ENCODE results near the gene LAMC2.

DNA sequence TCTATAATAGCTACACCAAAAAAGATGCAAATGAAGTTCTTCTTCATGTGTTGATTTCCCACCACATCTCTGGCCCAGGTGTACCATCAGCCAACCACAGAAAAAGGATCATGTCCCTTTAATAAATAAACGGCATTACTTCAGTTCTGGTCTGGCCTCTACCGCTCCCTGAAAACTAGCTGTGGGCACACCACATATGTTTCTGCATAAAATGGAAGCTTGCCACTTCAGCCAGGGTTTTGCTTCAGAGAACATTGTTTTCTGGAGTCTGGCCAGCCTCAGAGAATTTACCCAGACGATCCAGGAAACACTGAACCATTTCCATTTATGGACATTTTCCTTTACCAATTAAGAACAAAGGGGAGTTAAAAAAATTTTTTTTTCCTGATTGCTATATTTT, 5.8 kb upstream of the LAMC2 start:
- no peak for TF ChIP-seq EP300 (IDR thresholded peaks at IDR 0.05; ENCODE audit: low read length)
- TF ChIP-seq ZNF124 (CRISPR knock-in tag; IDR thresholded peaks at IDR 0.05): no peak
- no peak for TF ChIP-seq ELF4 (CRISPR knock-in tag; IDR thresholded peaks at IDR 0.05)
